OCI-M1 (cell line): Measurements from ENCODE around the gene NEDD4L.
"Not testable (repeated sequence)": the region's sequence is repeated elsewhere in the genome, so short reads cannot be mapped to it uniquely, and the experiment has no call there.

Source experiments
- DNase-seq: peaks from one replicate; lab custom pipeline; 2025; lab: John Stamatoyannopoulos, UW

Gene NEDD4L

DNA sequence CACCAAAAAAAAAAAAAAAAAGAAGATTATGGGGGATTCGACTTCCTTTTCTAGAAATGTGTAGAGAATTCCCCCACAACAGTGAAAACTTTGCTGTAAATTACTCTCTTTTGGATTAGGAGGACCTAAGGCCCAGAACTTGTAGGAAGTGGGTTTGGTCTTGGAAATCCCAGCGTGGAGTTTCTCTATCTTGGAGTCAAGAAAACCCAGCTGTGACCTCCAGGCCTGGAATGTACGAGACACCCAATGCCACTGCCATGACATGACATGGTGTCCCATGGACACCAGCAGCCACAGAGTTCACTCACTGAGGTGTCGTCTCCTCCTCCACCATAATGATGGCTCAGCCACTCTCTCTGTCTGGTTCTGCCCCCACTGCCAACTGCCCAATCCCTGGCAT, 382.6 kb downstream of the NEDD4L start:
- DNase-seq: no peak

DNA sequence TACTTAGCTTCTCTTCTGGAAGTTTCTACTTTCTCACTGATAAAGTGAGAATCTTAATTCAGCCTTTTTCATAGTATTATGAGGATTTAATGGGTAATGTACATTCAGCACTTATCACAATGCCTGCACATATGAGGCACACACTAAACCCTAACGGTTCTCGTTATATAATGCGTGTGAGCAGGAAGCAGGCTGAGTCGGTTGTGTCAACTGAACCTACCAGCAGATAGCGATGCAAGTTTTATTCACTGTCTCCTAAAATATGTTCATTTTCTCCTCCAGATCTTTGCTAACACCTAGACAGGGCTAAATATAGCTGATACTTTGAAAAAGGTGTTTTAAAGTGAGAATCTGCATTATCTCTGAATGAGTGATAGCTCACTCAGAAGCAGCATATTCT, 383.3 kb downstream of the NEDD4L start:
- DNase-seq: no peak

DNA sequence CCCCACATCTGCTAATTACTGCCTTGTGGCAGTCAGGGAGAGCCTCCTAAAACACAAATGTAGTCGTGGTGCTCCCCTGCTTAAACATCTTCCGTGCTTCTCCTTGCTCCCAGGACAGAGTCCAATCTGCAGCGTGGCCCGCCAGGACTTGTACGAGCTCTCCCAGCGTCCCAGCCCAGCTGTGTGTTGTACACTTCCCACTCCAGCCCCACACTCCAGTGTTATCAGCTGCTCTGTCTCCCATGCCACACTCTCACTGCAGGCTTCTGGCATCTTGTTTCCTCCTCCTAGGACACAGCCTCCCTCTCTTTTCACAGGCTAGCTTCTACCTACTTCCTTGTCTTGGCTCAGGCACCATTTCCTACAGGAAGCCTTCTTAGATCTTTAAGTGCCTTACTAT, 385.4 kb downstream of the NEDD4L start:
- no peak for DNase-seq

DNA sequence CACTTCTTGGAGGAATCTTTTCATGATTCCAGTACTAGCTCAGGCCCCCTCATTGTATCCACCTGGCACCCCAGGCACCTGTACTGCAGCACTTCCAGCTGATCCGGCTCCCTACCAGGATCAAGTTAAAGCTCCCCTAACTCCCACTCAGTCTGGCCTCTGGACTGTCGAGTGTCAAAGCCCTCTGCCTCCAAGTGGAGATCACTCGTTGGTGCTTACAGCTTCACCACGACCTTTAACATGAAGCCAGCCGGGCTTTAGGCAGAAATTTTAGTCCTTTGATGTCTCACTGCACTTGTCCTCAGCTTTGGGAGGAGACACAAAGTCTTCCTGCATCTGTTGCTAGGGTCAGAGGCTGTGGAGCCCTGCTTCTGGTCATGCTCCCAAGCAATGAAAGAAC, 387.2 kb downstream of the NEDD4L start:
- DNase-seq: no peak

DNA sequence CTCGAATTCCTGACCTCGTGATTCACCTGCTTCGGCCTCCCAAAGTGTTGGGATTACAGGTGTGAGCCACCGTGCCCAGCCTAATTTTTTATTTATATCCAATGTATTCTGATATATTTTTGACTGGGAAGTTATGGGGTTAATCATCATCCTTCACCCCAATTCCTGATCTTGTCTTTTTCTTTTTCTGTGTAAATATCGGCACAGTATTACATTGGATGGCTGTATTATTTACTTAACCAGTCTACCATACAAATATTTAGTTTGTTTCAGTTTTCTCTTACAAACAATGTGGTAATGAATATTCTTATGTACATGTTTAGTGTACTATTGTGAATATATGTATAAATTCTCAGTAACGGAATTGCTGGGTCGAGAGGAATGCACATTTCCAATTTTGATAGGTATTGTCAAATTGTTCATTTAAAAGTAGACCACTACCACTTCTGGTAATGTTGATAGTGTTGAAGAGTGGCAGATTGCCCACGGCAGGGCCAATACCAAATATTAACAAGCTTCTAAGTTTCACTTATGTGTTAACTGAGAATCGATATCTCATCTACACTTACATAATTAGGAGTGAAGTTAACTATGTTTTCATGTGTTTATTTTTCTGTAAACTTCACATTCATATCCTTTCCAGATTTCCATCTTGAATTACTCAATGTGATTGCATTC, 388.2 kb downstream of the NEDD4L start:
- no peak for DNase-seq

DNA sequence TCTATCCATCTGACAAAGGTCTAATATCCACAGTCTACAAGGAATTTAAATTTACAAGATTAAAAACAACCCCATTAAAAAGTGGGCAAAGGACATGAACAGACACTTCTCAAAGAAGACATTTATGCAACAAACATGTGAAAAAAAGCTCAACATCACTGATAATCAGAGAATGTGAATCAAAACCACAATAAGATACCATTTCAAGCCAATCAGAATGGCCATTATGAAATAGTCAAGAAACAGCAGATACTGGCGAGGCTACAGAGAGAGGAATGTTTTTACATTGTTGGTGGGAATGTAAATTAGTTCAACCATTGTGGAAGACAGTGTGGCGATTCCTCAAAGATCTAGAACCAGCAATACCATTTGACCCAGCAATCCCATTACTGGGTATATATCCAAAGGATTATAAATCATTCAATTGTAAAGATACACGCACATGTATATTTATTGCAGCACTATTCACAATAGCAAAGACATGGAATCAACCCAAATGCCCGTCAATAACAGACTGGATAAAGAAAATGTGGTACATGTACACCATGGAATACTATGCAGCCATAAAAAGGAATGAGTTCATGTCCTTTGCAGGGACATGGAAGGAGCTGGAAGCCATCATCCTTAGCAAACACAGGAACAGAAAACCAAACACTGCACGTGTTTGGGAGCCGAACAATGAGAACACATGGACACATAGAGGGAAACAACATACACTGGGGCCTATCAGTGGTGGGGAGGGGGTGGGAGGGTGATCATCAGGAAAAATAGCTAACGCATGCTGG, 391.4 kb downstream of the NEDD4L start:
- DNase-seq: not testable (repeated sequence)

DNA sequence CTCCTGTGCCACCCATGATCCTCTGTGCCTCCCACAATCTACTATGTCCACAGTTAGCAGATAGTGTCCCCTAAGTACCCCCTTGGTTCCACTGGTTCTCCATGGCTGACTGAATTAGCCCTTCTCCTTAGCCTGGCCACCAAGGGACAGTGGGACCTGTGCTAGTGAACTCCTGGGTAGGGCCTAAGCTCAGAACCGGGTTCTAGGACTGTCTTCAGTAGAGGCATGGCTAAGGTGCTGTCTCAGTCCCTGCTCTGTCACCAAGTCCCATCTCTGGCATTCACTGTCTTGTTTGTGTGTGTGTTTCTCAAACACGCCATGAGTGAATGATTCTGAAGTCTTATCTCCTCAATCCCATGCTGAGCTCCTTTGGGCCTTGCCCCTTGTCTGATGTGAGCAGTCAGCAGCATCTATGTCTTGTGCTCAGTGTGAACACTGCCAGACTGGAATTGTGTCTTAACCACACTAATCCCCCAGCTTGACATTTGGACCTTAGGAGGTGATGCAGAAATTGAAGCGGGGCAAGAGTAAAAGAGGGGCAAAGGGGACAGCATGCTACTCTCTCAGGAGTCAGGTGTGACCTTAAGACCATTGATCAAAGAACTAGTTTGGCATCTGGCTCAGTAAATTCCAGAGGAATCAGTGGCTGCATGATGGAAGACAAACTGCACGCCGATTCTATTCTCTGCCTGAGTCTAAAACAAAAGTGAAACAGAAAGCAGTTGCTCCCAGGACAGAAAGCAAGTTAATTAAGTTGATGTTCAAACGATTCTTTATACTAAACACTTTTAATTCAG, 394.3 kb downstream of the NEDD4L start:
- peak; percentile 53 for DNase-seq

DNA sequence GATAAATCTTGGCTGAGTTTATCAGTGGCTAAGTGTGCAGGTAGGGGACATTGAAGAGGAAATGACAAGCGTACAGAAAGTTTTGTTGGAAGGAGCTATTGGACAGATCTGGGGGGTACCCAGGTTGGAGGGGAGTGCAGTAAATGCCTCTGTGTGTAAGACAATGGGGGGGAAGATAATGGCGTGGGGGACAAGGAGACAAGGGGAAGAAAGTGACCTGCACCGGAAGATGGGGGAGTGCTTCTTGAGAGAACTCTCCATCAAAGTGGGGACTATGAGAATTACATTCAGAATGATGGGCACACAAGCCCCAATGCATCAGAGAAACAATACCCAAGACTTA, 394.9 kb downstream of the NEDD4L start:
- peak; percentile 68 for DNase-seq

DNA sequence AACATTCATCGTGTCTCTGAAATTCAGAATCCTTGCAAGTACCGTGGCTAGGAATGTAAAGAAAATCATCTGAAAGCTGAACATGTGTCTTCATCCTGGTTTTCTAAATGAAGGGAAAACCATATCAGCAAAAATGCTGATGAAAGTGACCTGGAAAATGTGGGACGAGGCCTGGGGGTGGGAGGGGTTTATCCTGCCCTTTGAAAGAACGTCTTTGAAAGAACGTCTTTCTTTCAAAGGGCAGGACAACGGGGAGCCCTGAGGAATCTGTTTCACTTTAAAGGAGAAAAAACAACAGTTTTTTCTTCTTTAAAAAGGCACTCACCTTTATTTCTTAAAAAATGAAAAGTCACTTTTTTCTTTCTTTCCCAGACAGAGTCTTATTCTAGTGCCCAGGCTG, 399.6 kb downstream of the NEDD4L start:
- no peak for DNase-seq

DNA sequence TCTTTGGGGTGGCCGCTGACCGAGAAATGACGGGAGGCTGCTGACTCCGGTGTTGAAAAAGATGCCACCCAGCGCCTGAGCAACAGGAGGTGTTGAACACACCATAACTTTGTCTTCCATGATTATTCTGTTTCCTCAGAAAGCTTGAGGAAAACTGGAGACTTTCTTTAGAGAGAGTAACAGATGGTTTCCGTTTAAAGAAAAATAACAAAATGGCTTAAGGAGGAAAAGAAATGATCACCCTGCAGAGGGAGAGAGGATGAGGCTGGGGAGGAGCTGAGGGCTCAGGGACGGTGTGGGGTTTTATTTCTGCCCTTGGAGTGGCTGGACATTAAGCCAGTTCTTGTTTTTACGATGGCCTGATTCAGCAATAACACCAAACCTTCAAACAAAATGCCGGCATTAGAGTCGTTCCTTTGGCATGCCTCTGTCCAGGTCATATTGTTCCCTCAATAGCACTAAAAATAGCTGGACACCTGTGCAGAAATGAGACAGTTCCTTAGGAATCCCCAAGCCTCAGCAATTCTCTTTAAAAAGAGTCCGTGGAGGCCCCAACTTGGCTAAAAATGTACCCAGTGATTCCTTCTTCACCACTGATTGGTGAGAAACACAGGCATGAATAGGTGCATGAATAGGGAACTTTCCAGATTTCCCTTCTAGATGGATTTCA, 402.5 kb downstream of the NEDD4L start:
- no peak for DNase-seq

DNA sequence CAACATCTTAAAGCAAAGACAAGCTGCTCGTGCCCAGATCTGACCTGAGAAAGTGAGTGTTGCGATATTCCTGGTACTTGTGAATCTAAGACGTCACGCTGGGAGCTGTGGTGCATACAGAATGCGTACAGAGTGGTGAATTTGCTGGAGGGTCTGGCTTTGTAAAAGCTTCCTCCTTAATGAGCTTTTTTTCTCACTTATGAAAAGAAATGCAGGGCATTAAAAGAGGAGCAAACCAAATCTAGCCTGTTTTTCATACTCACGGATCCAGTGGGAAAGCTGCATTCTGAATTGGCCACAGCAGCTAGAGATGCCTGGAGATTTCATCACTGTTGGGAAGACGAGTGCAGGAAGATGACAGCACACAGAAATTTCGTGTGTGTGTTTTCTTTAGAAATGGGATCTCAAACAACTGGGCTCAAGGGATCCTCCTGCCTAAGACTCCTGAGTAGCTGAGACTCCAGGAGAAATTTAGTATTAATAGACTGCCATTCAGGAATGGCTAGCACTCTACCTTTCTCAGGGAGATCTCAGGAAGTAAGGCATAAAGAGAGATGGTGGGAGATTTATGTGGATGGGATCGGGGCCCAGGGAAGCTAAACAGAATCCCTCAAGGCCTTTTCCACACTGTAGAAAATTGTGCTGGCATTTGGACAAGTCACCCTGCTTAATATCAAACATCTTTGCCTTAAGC, 403.5 kb downstream of the NEDD4L start:
- no peak for DNase-seq

DNA sequence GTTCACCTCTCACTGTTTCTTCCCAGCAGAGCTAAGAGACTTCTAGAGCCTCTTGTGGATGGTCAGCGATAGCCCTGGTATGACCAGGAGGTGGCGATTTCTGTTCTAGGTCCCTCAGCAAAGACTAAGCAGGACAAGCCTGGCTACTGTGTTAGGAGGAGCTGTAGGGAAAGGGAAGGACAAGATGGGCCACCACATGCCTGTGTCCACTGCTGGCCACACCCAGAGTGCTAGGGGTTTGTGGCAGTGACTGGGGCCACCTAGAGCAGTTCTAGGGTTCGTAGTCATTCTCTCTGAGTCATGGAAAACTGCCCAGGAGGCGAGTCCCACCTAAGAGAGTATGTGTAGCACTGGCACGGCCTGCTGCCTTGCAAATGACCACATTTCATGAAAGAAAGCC, 405.4 kb downstream of the NEDD4L start:
- no peak for DNase-seq
